Endothelial cell of umbilical vein (primary cell): ENCODE measurements around the gene ANKRD13C. TPM values are rescaled to one million over a fixed set of nuclear protein-coding genes. Genes with fewer than 3 reads are reported as not detected.

ENCODE experiments used
- BruUV-seq: library from RNA; stranded (reverse); fragments of 400-500 nt; replicated peaks from 2 replicates; lab custom pipeline; 2021; lab: Mats Ljungman, UMichigan
- CTCF ChIA-PET: fragments of 300-600, 350-600 bp; sonication (Branson Sonifier 250); formaldehyde crosslinking; loops from one replicate; lab custom pipeline; 2021; ENCODE audit warnings: antibody characterized with exemption, inconsistent platforms; lab: Charles Lee
- POLR2A ChIA-PET: fragments of 300-600, 350-600 bp; sonication (Branson Sonifier 250); formaldehyde crosslinking; loops from one replicate; lab custom pipeline; 2021; ENCODE audit warnings: antibody characterized with exemption, inconsistent platforms; lab: Charles Lee
- DNase-seq: peaks from one replicate; pipeline ENCODE4 v3.0.0-alpha.2; 2011; ENCODE audit warnings: low read depth, low spot score
- FAIRE-seq: peaks from 2 replicates; lab custom pipeline; 2011; peaks lifted over from hg19 to GRCh38; lab: Jason Lieb, UNC
- H2AFZ ChIP-seq: 2 replicates; pipeline ENCODE4 v1.6.0; 2012; ENCODE audit warnings: low read depth, low read length, control low read depth, inconsistent platforms
- H3K27ac ChIP-seq: 2 replicates; pipeline ENCODE4 v1.5.1; 2011; ENCODE audit warnings: low read depth, mild to moderate bottlenecking, control low read depth, low read length, moderate library complexity; ENCODE audit not compliant: insufficient read depth
- H3K27me3 ChIP-seq, 2 experiments: 2 replicates each; pipeline versions ENCODE4 v1.6.0 to v1.6.1; 2011; ENCODE audit warnings: low read length in 2 of 2, mixed read lengths in 1 of 2; ENCODE audit not compliant: control insufficient read depth in 2 of 2, insufficient read depth in 2 of 2
- H3K36me3 ChIP-seq, 2 experiments: 2 replicates in 1 of 2; 3 replicates in 1 of 2; pipeline ENCODE4 v1.5.1; 2011; ENCODE audit warnings: low read length in 2 of 2, mild to moderate bottlenecking in 1 of 2, moderate library complexity in 1 of 2; ENCODE audit not compliant: control insufficient read depth in 2 of 2, insufficient read depth in 2 of 2; ENCODE audit errors: extremely low read depth in 1 of 2
- H3K4me1 ChIP-seq: 3 replicates; pipeline ENCODE4 v1.5.1; 2011; ENCODE audit warnings: mild to moderate bottlenecking, low read length; ENCODE audit not compliant: control insufficient read depth, insufficient read depth; ENCODE audit errors: extremely low read depth
- H3K4me2 ChIP-seq: 2 replicates; pipeline ENCODE4 v1.6.1; 2011; ENCODE audit warnings: low read length, control low read depth, mixed read lengths; ENCODE audit not compliant: insufficient read depth
- H3K4me3 ChIP-seq, 3 experiments: fragments of 200-600 bp in 1 of 3; sonication (generic), shearing (Covaris generic) in 1 of 3; replicated peaks in 1 of 3; 2 replicates each; pipeline ENCODE4 v1.5.1; 2011 to 2016; ENCODE audit warnings: control low read depth in 3 of 3, low read length in 3 of 3, mild to moderate bottlenecking in 2 of 3, inconsistent platforms in 1 of 3, low read depth in 1 of 3, moderate library complexity in 1 of 3; ENCODE audit not compliant: insufficient read depth in 1 of 3
- H3K79me2 ChIP-seq: 2 replicates; pipeline ENCODE4 v1.6.0; 2012; ENCODE audit warnings: low read length, inconsistent platforms; ENCODE audit not compliant: control insufficient read depth, insufficient read depth
- H3K9ac ChIP-seq: replicated peaks from 2 replicates; pipeline ENCODE3; 2011; ENCODE audit warnings: low read length, control low read depth; ENCODE audit not compliant: insufficient read depth; ENCODE audit errors: extremely low read depth
- H3K9me1 ChIP-seq: replicated peaks from 3 replicates; pipeline ENCODE4 v1.6.0; 2011; ENCODE audit warnings: mild to moderate bottlenecking, low read length; ENCODE audit not compliant: control insufficient read depth, insufficient read depth; ENCODE audit errors: extremely low read depth
- H3K9me3 ChIP-seq: replicated peaks from 2 replicates; pipeline ENCODE4 v1.5.1; 2012; ENCODE audit warnings: low read length, inconsistent platforms; ENCODE audit not compliant: control insufficient read depth, insufficient read depth
- H4K20me1 ChIP-seq: replicated peaks from 2 replicates; pipeline ENCODE3; 2011; ENCODE audit warnings: mild to moderate bottlenecking, low read length; ENCODE audit not compliant: control insufficient read depth, insufficient read depth; ENCODE audit errors: extremely low read depth
- CTCF ChIP-seq, 2 donors: IDR thresholded peaks; 1 replicate in 1 of 2; 2 replicates in 1 of 2; pipeline ENCODE4 v1.5.1; 2011; ENCODE audit warnings: low read length in 2 of 2, mild to moderate bottlenecking in 2 of 2, moderate library complexity in 2 of 2, control low read depth in 1 of 2, inconsistent platforms in 1 of 2, low read depth in 1 of 2; ENCODE audit not compliant: insufficient read depth in 1 of 2; ENCODE audit errors: extremely low read depth in 1 of 2
- EZH2 ChIP-seq: IDR thresholded peaks from 2 replicates; pipeline ENCODE4 v1.6.1; 2012; ENCODE audit warnings: borderline replicate concordance, low read depth, mild to moderate bottlenecking, moderate library complexity, low read length, inconsistent platforms; ENCODE audit not compliant: severe bottlenecking
- FOS ChIP-seq: IDR thresholded peaks from 2 replicates; pipeline ENCODE4 v1.6.1; 2011; ENCODE audit warnings: mild to moderate bottlenecking, low read length, moderate library complexity, borderline replicate concordance; ENCODE audit not compliant: insufficient read depth
- GATA2 ChIP-seq: IDR thresholded peaks from 2 replicates; pipeline ENCODE4 v1.7.0; 2011; ENCODE audit warnings: low read depth, mild to moderate bottlenecking, moderate library complexity, mixed read lengths, low read length; ENCODE audit not compliant: insufficient read length, insufficient read depth
- JUN ChIP-seq: IDR thresholded peaks from 2 replicates; pipeline ENCODE4 v1.6.1; 2011; ENCODE audit warnings: borderline replicate concordance, low read depth; ENCODE audit not compliant: insufficient read length, insufficient read depth
- MYC ChIP-seq: IDR thresholded peaks from one replicate; pipeline ENCODE4 v1.6.1; 2011; ENCODE audit warnings: mild to moderate bottlenecking, low read depth, low read length
- POLR2A ChIP-seq: IDR thresholded peaks from 2 replicates; pipeline ENCODE4 v1.6.1; 2012; ENCODE audit warnings: low read depth, mild to moderate bottlenecking, control low read depth, low read length
- POLR2AphosphoS5 ChIP-seq: IDR thresholded peaks from 2 replicates; pipeline ENCODE4 v1.6.1; 2012; ENCODE audit warnings: low read depth, mild to moderate bottlenecking, control low read depth, low read length, moderate library complexity; ENCODE audit not compliant: insufficient read depth
- dilution Hi-C: fragments of 300-500 bp; cut with MboI; formaldehyde crosslinking; loops from one replicate; pipeline ENCODE4 v1.15.0; 2019; ENCODE audit warnings: low sequenced_read_pairs; ENCODE audit not compliant: extremely low pct_ligation_motif_present
- intact Hi-C: fragments of 100-400 bp; cut with micrococcal nuclease; formaldehyde crosslinking; loops from one replicate; pipeline ENCODE4 v1.10.0; 2022
- polyA plus RNA-seq, 4 experiments: library from polyadenylated mRNA; depleted of rRNA in 3 of 4; stranded (reverse) in 3 of 4; unstranded in 1 of 4; fragments of >200 nt; gene quantifications; 2 replicates each; pipeline versions ENCODE4 v1.2.1 to v1.2.3, GENCODE V29; 2011 to 2012; ENCODE audit warnings: missing spikeins in 1 of 4
- total RNA-seq: library from RNA; stranded (reverse); gene quantifications from 2 replicates; pipeline ENCODE4 v1.2.3, GENCODE V29; 2021
- TF ChIP-seq, protein P1 (sequence below): IDR thresholded peaks from 2 replicates; pipeline ENCODE4 v1.6.1; 2011; ENCODE audit not compliant: insufficient read depth, insufficient read length

The ANKRD13C gene
- total and polyA plus RNA-seq, 2 donors (not counting 3 experiments of a cell fraction or from before 2014, with no cell fraction given), result 4.6 to 17.3 TPM

DNA sequence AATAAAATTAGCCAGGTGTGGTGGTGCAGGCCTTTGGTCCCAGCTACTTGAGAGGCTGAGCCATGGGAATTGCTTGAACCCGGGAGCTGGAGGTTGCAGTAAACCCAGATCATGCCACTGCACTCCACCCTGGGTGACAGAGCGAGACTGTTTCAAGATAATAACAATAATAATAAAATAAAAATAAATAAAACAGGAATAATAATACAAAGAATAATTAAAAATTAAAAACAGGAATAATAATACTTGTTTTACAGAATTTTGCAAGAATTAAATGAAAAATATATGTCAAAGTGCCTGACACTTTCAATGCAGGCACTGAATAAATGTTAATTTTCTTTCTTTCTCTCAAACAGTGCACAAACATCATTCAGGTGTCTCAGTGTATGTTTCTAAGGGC lies 30.0 kb upstream of the ANKRD13C start:
- DNase-seq, result no peak
- Histone ChIP-seq H2AFZ (no peak overlapping the region), H3K4me3 (no peak overlapping the region), H3K9ac (no peak overlapping the region), H3K79me2 (no peaks in the 10 kb centered on the region), H3K27ac (no peak overlapping the region), H3K4me1 (no peaks in the 10 kb centered on the region), H3K9me1 (no peaks in the 10 kb centered on the region), H4K20me1 (no peaks in the 10 kb centered on the region), H3K27me3 (peaks cover 2% of the 10 kb centered on the region in 2 experiments), H3K9me3 (no peaks in the 10 kb centered on the region), H3K36me3 (no peaks in the 10 kb centered on the region), H3K4me2 (no peak overlapping the region)
- no peak for TF ChIP-seq JUN
- TF ChIP-seq, protein P1, sequence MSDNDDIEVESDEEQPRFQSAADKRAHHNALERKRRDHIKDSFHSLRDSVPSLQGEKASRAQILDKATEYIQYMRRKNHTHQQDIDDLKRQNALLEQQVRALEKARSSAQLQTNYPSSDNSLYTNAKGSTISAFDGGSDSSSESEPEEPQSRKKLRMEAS, result no peak
- TF ChIP-seq POLR2A, result no peak
- no peak for TF ChIP-seq EZH2
- TF ChIP-seq GATA2, result no peak
- TF ChIP-seq MYC, result no peak
- TF ChIP-seq POLR2AphosphoS5, result no peak
- TF ChIP-seq FOS, result no peak
- TF ChIP-seq CTCF (IDR thresholded peaks at IDR 0.05; ENCODE audit: extremely low read depth in 1 of 2, insufficient read depth in 1 of 2, low read depth in 1 of 2, low read length in 2 of 2), result no peak
- CTCF ChIA-PET, result no interaction called here
- dilution Hi-C loops (no loop called here), intact Hi-C loops (no loop called here)
- no peak for FAIRE-seq
- POLR2A ChIA-PET, result no interaction called here
- BruUV-seq, result no TSS peak
